HEK293 (cell line): ENCODE data around the gene IP6K3.

ENCODE experiments used
- CTCF ChIA-PET: fragments of 350-600 bp; formaldehyde crosslinking; extraction: SDS; loops from one replicate; lab custom pipeline; 2021; ENCODE audit warnings: antibody characterized with exemption; lab: Yijun Ruan, JAX
- POLR2A ChIA-PET: fragments of 300-600 bp; formaldehyde crosslinking; extraction: SDS; loops from one replicate; lab custom pipeline; 2020; ENCODE audit warnings: antibody characterized with exemption, inconsistent platforms; lab: Yijun Ruan, JAX
- H3K27ac ChIP-seq: fragments of 200-500 bp; sonication (Bioruptor generic); 2 replicates; pipeline ENCODE4 v1.5.1; 2014; ENCODE audit warnings: low read depth, low read length, control low read depth, inconsistent platforms; ENCODE audit errors: extremely low read depth
- H3K36me3 ChIP-seq, 2 experiments: fragments of 200-500 bp in 1 of 2; sonication (Bioruptor generic) in 1 of 2; 1 replicate in 1 of 2; 2 replicates in 1 of 2; pipeline ENCODE4 v1.5.1; 2014 to 2017; ENCODE audit warnings: inconsistent platforms in 2 of 2, low read length in 2 of 2; ENCODE audit not compliant: control insufficient read depth in 2 of 2, insufficient read depth in 1 of 2
- H3K4me1 ChIP-seq: fragments of 200-500 bp; sonication (Bioruptor generic); 2 replicates; pipeline ENCODE4 v1.5.1; 2014; ENCODE audit warnings: mild to moderate bottlenecking, low read length, inconsistent platforms; ENCODE audit not compliant: control insufficient read depth, insufficient read depth
- H3K4me3 ChIP-seq: 2 replicates; pipeline ENCODE4 v1.5.1; 2011; ENCODE audit warnings: low read depth, mild to moderate bottlenecking, control low read depth, low read length, moderate library complexity
- H3K9me3 ChIP-seq: fragments of 200-500 bp; sonication (Bioruptor generic); 2 replicates; pipeline ENCODE4 v1.5.1; 2014; ENCODE audit warnings: low read depth, low read length, inconsistent platforms; ENCODE audit not compliant: control insufficient read depth, insufficient read depth
- FEZF1 ChIP-seq: fragments of 450-650 bp; formaldehyde crosslinking; IDR thresholded peaks from 2 replicates; pipeline ENCODE4 v1.5.1; 2016; ENCODE audit warnings: missing biosample characterization, missing genetic modification characterization
- IKZF3 ChIP-seq: fragments of 450-650 bp; IDR thresholded peaks from 2 replicates; pipeline ENCODE4 v1.5.0; 2018; ENCODE audit warnings: missing biosample characterization, mild to moderate bottlenecking, missing genetic modification characterization, moderate library complexity
- KLF7 ChIP-seq: fragments of 450-650 bp; formaldehyde crosslinking; IDR thresholded peaks from 2 replicates; pipeline ENCODE4 v1.5.1; 2016; ENCODE audit warnings: missing biosample characterization, missing genetic modification characterization, borderline replicate concordance
- OSR2 ChIP-seq: fragments of 450-650 bp; formaldehyde crosslinking; IDR thresholded peaks from 2 replicates; pipeline ENCODE4 v1.5.1; 2016; ENCODE audit warnings: missing biosample characterization, missing genetic modification characterization
- PRDM2 ChIP-seq: fragments of 450-650 bp; formaldehyde crosslinking; IDR thresholded peaks from 2 replicates; pipeline ENCODE4 v1.5.1; 2016; ENCODE audit warnings: missing biosample characterization, missing genetic modification characterization, borderline replicate concordance
- RBAK ChIP-seq: fragments of 450-650 bp; formaldehyde crosslinking; IDR thresholded peaks from 2 replicates; pipeline ENCODE4 v1.5.1; 2016; ENCODE audit warnings: missing biosample characterization, missing genetic modification characterization
- SALL2 ChIP-seq: fragments of 450-650 bp; formaldehyde crosslinking; IDR thresholded peaks from 2 replicates; pipeline ENCODE4 v1.5.0; 2017; ENCODE audit warnings: missing biosample characterization, mild to moderate bottlenecking, missing genetic modification characterization, borderline replicate concordance
- YY2 ChIP-seq: fragments of 450-650 bp; formaldehyde crosslinking; IDR thresholded peaks from 2 replicates; pipeline ENCODE4 v1.5.1; 2016; ENCODE audit warnings: missing biosample characterization, missing genetic modification characterization
- ZFP3 ChIP-seq: fragments of 450-650 bp; formaldehyde crosslinking; IDR thresholded peaks from 2 replicates; pipeline ENCODE4 v1.5.1; 2016; ENCODE audit warnings: low read depth, missing biosample characterization, missing genetic modification characterization
- ZNF24 ChIP-seq: fragments of 450-650 bp; formaldehyde crosslinking; IDR thresholded peaks from 2 replicates; pipeline ENCODE4 v1.5.1; 2016; ENCODE audit warnings: missing biosample characterization, missing genetic modification characterization
- ZNF335 ChIP-seq: fragments of 450-650 bp; formaldehyde crosslinking; conservative IDR thresholded peaks from 2 replicates; pipeline ENCODE4 v1.5.1; 2016; ENCODE audit warnings: missing biosample characterization, missing genetic modification characterization
- ZNF488 ChIP-seq: fragments of 450-650 bp; formaldehyde crosslinking; IDR thresholded peaks from 2 replicates; pipeline ENCODE4 v1.5.1; 2016; ENCODE audit warnings: missing biosample characterization, missing genetic modification characterization
- ZNF585B ChIP-seq: fragments of 450-650 bp; formaldehyde crosslinking; IDR thresholded peaks from 2 replicates; pipeline ENCODE4 v1.5.1; 2016; ENCODE audit warnings: missing biosample characterization, missing genetic modification characterization
- ZNF626 ChIP-seq: fragments of 450-650 bp; sonication (Bioruptor Pico); formaldehyde crosslinking; IDR thresholded peaks from 2 replicates; pipeline ENCODE4 v1.5.1; 2018; ENCODE audit warnings: missing biosample characterization, missing genetic modification characterization, inconsistent platforms
- ZNF707 ChIP-seq: fragments of 450-650 bp; formaldehyde crosslinking; IDR thresholded peaks from 2 replicates; pipeline ENCODE4 v1.5.1; 2016; ENCODE audit warnings: missing biosample characterization, missing genetic modification characterization
- ZSCAN30 ChIP-seq: fragments of 450-650 bp; IDR thresholded peaks from 2 replicates; pipeline ENCODE4 v1.5.1; 2018; ENCODE audit warnings: missing biosample characterization, mild to moderate bottlenecking, missing genetic modification characterization, moderate library complexity
- TF ChIP-seq, protein P1 (sequence below): fragments of 450-650 bp; formaldehyde crosslinking; IDR thresholded peaks from 2 replicates; pipeline ENCODE4 v1.5.1; 2017; ENCODE audit warnings: missing biosample characterization, missing genetic modification characterization

Gene IP6K3

GRCh38 chr6:33716379-33716778 lies 30.3 kb downstream of the IP6K3 start:
- Histone ChIP-seq H3K4me3 (no peak overlapping the region), H3K4me1 (peaks cover 3% of the 10 kb centered on the region; the same call in 1 of the 2 replicates), H3K36me3 (no peaks in the 10 kb centered on the region), H3K27ac (no peak overlapping the region), H3K9me3 (no peaks in the 10 kb centered on the region)
- ChIA-PET CTCF (interaction anchor here (1.1 to 1.6 kb wide), 3 partner anchors 16 to 52 kb away, joined by 4 to 11 read pairs (median 10); no protein-coding TSS in a partner anchor), POLR2A (interaction anchor here (0.6 to 1.5 kb wide), 2 partner anchors 63 to 399 kb away, joined by 4 to 6 read pairs; partner anchors contain the start of gene ZBTB22)
- peak; percentile 15; the same call in 1 of the 2 replicates for TF ChIP-seq ZNF335 (tag by site-specific recombination)
- no peak for TF ChIP-seq ZSCAN30 (tag by site-specific recombination)
- TF ChIP-seq, all 188 proteins: peak for 1

GRCh38 chr6:33714385-33715040 lies 32.2 kb downstream of the IP6K3 start:
- H3K4me1 ChIP-seq, result peaks cover 7% of the 10 kb centered on the region; the same call in 1 of the 2 replicates
- H3K36me3 ChIP-seq, result peaks cover 6 to 12% of the 10 kb centered on the region in 2 experiments
- no peak overlapping the region for H3K27ac ChIP-seq
- H3K9me3 ChIP-seq, result no peaks in the 10 kb centered on the region
- H3K4me3 ChIP-seq, result no peak overlapping the region
- ChIA-PET POLR2A (no interaction called here), CTCF (interaction anchor here (0.6 to 4.0 kb wide), 13 partner anchors 8 to 449 kb away, joined by 3 to 33 read pairs (median 5); no protein-coding TSS in a partner anchor)
- TF ChIP-seq IKZF3 (no peak), ZNF707 (tag by site-specific recombination) (no peak), OSR2 (tag by site-specific recombination) (no peak), YY2 (no peak), SALL2 (tag by site-specific recombination) (no peak), ZNF24 (tag by site-specific recombination) (0 out of 2 replicates have a peak, but pooled peaks have one; percentile 56), ZNF585B (tag by site-specific recombination) (no peak), ZFP3 (tag by site-specific recombination) (no peak)
- TF ChIP-seq, all 188 proteins: peak for 1

DNA sequence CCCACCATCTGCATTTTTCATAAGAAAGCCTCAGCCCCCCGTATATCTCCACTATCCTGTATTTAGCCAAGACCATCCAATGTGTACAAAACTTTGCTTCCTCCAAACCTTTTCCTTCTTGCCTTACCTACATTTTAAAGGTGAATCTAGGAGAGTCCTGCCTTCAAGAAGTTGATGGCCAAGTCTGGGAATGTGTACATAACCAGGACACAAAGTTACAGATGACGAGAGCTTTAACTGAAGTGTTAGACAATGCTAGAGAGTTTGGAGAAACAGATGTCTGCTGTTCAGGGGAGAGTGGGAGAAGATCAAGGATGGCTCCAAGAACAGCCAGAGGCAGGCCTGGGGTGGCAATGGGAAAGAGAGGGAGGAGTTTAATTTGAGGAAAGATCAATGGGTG lies 32.9 kb downstream of the IP6K3 start:
- TF ChIP-seq KLF7 (tag by site-specific recombination) (no peak), ZNF626 (tag by site-specific recombination) (no peak), ZNF488 (tag by site-specific recombination) (no peak), ZNF335 (tag by site-specific recombination) (no peak), RBAK (tag by site-specific recombination) (no peak), FEZF1 (tag by site-specific recombination) (no peak), PRDM2 (tag by site-specific recombination) (no peak)
- TF ChIP-seq, protein P1, sequence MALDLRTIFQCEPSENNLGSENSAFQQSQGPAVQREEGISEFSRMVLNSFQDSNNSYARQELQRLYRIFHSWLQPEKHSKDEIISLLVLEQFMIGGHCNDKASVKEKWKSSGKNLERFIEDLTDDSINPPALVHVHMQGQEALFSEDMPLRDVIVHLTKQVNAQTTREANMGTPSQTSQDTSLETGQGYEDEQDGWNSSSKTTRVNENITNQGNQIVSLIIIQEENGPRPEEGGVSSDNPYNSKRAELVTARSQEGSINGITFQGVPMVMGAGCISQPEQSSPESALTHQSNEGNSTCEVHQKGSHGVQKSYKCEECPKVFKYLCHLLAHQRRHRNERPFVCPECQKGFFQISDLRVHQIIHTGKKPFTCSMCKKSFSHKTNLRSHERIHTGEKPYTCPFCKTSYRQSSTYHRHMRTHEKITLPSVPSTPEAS (tag by site-specific recombination), result no peak
- TF ChIP-seq, all 188 proteins: peak for 0
- Histone ChIP-seq H3K4me1 (peaks cover 7% of the 10 kb centered on the region; the same call in 1 of the 2 replicates), H3K27ac (no peak overlapping the region), H3K9me3 (no peaks in the 10 kb centered on the region), H3K36me3 (peaks cover 11 to 19% of the 10 kb centered on the region in 2 experiments), H3K4me3 (no peak overlapping the region)
- ChIA-PET CTCF (interaction anchor here (0.5 to 4.0 kb wide), 11 partner anchors 11 to 672 kb away, joined by 3 to 33 read pairs (median 5); no protein-coding TSS in a partner anchor), POLR2A (no interaction called here)
